ENCODE data around the gene GRAMD1C. TPM values are rescaled to one million over a fixed set of nuclear protein-coding genes. Genes with fewer than 3 reads are reported as not detected.

GRAMD1C gene
- total RNA-seq, 1 donor from 2014 or later: 21.7 TPM

- Mint-ChIP-seq H3K4me1 (ENCODE audit: unreplicated experiment) (no peaks in the 10 kb centered on the region), H3K36me3 (ENCODE audit: low read depth, unreplicated experiment) (no peaks in the 10 kb centered on the region), H3K9me3 (ENCODE audit: unreplicated experiment) (no peaks in the 10 kb centered on the region), H3K4me3 (ENCODE audit: unreplicated experiment) (no peak overlapping the region), H3K27ac (ENCODE audit: unreplicated experiment) (no peak overlapping the region), H3K27me3 (ENCODE audit: unreplicated experiment) (no peaks in the 10 kb centered on the region)
- no peak for TF ChIP-seq CTCF (IDR thresholded peaks at IDR 0.05; ENCODE audit: unreplicated experiment)
- no peak for DNase-seq (ENCODE audit: low spot score)
Measured at GRCh38 chr3:113910966-113911365, 72.4 kb downstream of the GRAMD1C start.

GRCh38 chr3:113912552-113913236, 74.1 kb downstream of the GRAMD1C start:
- H3K36me3 Mint-ChIP-seq (ENCODE audit: low read depth, unreplicated experiment): no peaks in the 10 kb centered on the region
- H3K27me3 Mint-ChIP-seq (ENCODE audit: unreplicated experiment): no peaks in the 10 kb centered on the region
- H3K9me3 Mint-ChIP-seq (ENCODE audit: unreplicated experiment): no peaks in the 10 kb centered on the region
- peak; percentile 70 for TF ChIP-seq CTCF (IDR thresholded peaks at IDR 0.05; ENCODE audit: unreplicated experiment)
- no peak overlapping the region for H3K27ac Mint-ChIP-seq (ENCODE audit: unreplicated experiment)
- no peaks in the 10 kb centered on the region for H3K4me1 Mint-ChIP-seq (ENCODE audit: unreplicated experiment)
- peak; percentile 10 for DNase-seq (ENCODE audit: low spot score)
- H3K4me3 Mint-ChIP-seq (ENCODE audit: unreplicated experiment): no peak overlapping the region

- no peaks in the 10 kb centered on the region for H3K4me1 Mint-ChIP-seq (ENCODE audit: unreplicated experiment)
- H3K9me3 Mint-ChIP-seq (ENCODE audit: unreplicated experiment): no peaks in the 10 kb centered on the region
- H3K36me3 Mint-ChIP-seq (ENCODE audit: low read depth, unreplicated experiment): no peaks in the 10 kb centered on the region
- no peak overlapping the region for H3K27ac Mint-ChIP-seq (ENCODE audit: unreplicated experiment)
- DNase-seq (ENCODE audit: low spot score): no peak
- H3K27me3 Mint-ChIP-seq (ENCODE audit: unreplicated experiment): no peaks in the 10 kb centered on the region
- no peak for TF ChIP-seq CTCF (IDR thresholded peaks at IDR 0.05; ENCODE audit: unreplicated experiment)
- no peak overlapping the region for H3K4me3 Mint-ChIP-seq (ENCODE audit: unreplicated experiment)
Measured at GRCh38 chr3:113914646-113915045, 76.1 kb downstream of the GRAMD1C start.

GRCh38 chr3:113927556-113927955, 89.0 kb downstream of the GRAMD1C start:
- H3K27me3 Mint-ChIP-seq (ENCODE audit: unreplicated experiment): peaks cover 2% of the 10 kb centered on the region
- H3K27ac Mint-ChIP-seq (ENCODE audit: unreplicated experiment): no peak overlapping the region
- H3K4me1 Mint-ChIP-seq (ENCODE audit: unreplicated experiment): peaks cover 4% of the 10 kb centered on the region
- no peak for DNase-seq (ENCODE audit: low spot score)
- H3K36me3 Mint-ChIP-seq (ENCODE audit: low read depth, unreplicated experiment): peaks cover 7% of the 10 kb centered on the region
- no peak for TF ChIP-seq CTCF (IDR thresholded peaks at IDR 0.05; ENCODE audit: unreplicated experiment)
- peaks cover 9% of the 10 kb centered on the region for H3K9me3 Mint-ChIP-seq (ENCODE audit: unreplicated experiment)
- H3K4me3 Mint-ChIP-seq (ENCODE audit: unreplicated experiment): no peak overlapping the region

- peaks cover 10% of the 10 kb centered on the region for H3K27me3 Mint-ChIP-seq (ENCODE audit: unreplicated experiment)
- H3K9me3 Mint-ChIP-seq (ENCODE audit: unreplicated experiment): no peaks in the 10 kb centered on the region
- no peak for TF ChIP-seq CTCF (IDR thresholded peaks at IDR 0.05; ENCODE audit: unreplicated experiment)
- H3K4me1 Mint-ChIP-seq (ENCODE audit: unreplicated experiment): peaks cover 34% of the 10 kb centered on the region
- H3K27ac Mint-ChIP-seq (ENCODE audit: unreplicated experiment): peak overlapping the region; percentile 32
- H3K36me3 Mint-ChIP-seq (ENCODE audit: low read depth, unreplicated experiment): peaks cover 4% of the 10 kb centered on the region
- H3K4me3 Mint-ChIP-seq (ENCODE audit: unreplicated experiment): peak overlapping the region; percentile 91
- no peak for DNase-seq (ENCODE audit: low spot score)
Measured at GRCh38 chr3:113946831-113947230, 108.2 kb downstream of the GRAMD1C start.
